ENCODE data around the gene FGFRL1.
"Not testable (repeated sequence)": the region's sequence is repeated elsewhere in the genome, so short reads cannot be mapped to it uniquely, and the experiment has no call there.

Gene FGFRL1

DNA sequence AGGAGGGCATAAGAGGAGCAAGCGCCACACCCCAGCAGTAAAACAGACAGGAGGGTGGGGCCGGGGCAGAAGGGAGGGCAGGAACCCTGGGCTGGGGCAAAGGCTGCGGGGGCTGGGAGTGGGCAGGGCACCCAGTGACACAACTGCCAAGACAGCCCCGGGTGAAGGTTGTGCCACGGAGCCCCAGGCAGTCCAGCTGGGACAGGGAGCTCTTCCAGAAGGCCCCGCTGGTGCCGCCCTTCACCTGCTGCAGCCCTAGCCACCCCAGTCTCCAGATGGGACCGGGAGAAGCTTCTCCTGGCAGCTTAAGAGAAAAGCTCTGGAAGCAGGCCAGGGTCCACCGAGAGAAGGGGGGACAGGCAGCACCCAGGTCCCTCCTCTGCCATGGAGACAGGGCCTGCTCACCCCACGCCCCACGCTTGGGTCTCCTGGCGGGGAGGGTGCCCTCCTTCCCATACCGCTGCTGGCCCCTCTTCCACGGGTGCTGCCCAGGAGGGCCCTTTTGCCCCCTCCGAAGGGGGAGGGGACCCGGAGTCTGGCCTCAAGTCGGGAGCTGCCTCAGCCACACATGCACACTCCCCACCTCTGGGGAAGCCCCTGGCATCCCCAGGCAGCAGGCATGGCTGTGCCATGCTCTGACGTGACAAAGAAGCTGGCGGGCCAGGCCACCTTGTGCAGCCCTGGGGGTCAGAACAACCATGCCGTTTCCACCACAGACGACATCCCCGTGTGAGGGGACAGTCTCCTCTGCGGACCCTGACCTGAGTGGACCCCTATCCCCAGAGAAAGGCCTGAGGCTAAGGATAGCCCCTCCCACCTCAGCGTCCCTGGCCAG, 39.5 kb upstream of the FGFRL1 start:
- peaks cover 26% of the 10 kb centered on the region for H3K4me1 ChIP-seq (ENCODE audit: insufficient read depth, insufficient read length)
- no peak for TF ChIP-seq ZNF274 (IDR thresholded peaks at IDR 0.05; ENCODE audit: low read depth, low read length)
- TF ChIP-seq SUZ12 (IDR thresholded peaks at IDR 0.05; ENCODE audit: extremely low read depth, insufficient read depth, insufficient read length): no peak
- TF ChIP-seq YY1 (IDR thresholded peaks at IDR 0.05; ENCODE audit: insufficient read depth, insufficient read length): no peak
- H3K4me3 ChIP-seq (ENCODE audit: insufficient read length, low read depth): peak overlapping the region; percentile 71
- peaks cover 38% of the 10 kb centered on the region for H3K27me3 ChIP-seq (ENCODE audit: insufficient read depth, insufficient read length)
- no peak for DNase-seq (ENCODE audit: low read depth, low spot score)
- H3K9ac ChIP-seq (ENCODE audit: insufficient read length, low read depth): peak overlapping the region; percentile 81
- peaks cover 15% of the 10 kb centered on the region; the same call in 1 of the 2 replicates for H3K9me3 ChIP-seq (ENCODE audit: insufficient read depth, low read length)
- H3K36me3 ChIP-seq (ENCODE audit: insufficient read depth, insufficient read length, low read length): peaks cover 2% of the 10 kb centered on the region

DNA sequence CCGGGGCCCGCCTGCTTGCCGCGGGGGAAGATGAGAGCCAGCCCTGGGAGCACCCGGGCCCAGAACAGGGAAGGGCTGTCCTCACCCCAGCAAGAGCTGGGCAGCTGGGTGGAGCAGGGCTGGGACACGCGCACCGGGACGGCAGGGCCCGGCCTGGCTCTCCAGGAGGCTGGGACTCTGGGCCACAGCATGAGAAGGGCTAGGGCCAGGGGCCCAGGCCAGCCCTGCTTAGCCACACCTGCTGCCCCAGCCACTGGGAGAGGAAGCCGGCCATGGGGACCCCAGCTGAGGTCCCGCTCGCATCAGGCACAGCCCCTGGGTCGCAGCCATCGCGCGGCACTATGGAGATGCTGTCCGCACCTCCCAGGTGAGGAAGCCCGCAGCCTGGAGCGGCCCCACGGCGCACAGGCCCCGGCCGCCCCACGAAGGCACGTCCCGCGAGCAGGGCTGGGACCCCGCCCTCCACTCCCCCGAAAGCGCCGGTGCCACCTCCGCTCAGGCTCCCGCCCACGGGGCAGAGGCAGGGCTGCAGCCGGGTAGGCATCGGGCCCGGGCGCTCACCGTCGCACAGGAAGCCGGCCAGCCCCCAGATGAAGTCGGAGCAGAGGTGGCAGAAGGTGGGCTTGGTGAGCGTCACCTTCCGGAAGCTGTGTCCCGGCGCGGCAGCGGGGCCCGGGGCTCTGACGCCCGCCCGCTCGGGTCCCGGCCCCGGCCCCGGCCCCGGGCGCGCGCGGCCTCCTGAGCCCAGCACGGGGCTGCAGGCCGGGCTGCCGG, 38.6 kb upstream of the FGFRL1 start:
- no peak for TF ChIP-seq SUZ12 (IDR thresholded peaks at IDR 0.05; ENCODE audit: extremely low read depth, insufficient read depth, insufficient read length)
- TF ChIP-seq ZNF274 (IDR thresholded peaks at IDR 0.05; ENCODE audit: low read depth, low read length): no peak
- TF ChIP-seq YY1 (IDR thresholded peaks at IDR 0.05; ENCODE audit: insufficient read depth, insufficient read length): no peak
- peaks cover 38% of the 10 kb centered on the region for H3K27me3 ChIP-seq (ENCODE audit: insufficient read depth, insufficient read length)
- H3K36me3 ChIP-seq (ENCODE audit: insufficient read depth, insufficient read length, low read length): no peaks in the 10 kb centered on the region
- DNase-seq (ENCODE audit: low read depth, low spot score): no peak
- peak overlapping the region; percentile 81 for H3K9ac ChIP-seq (ENCODE audit: insufficient read length, low read depth)
- H3K9me3 ChIP-seq (ENCODE audit: insufficient read depth, low read length): peaks cover 15% of the 10 kb centered on the region; the same call in 1 of the 2 replicates
- peaks cover 26% of the 10 kb centered on the region for H3K4me1 ChIP-seq (ENCODE audit: insufficient read depth, insufficient read length)
- H3K4me3 ChIP-seq (ENCODE audit: insufficient read length, low read depth): peak overlapping the region; percentile 71

DNA sequence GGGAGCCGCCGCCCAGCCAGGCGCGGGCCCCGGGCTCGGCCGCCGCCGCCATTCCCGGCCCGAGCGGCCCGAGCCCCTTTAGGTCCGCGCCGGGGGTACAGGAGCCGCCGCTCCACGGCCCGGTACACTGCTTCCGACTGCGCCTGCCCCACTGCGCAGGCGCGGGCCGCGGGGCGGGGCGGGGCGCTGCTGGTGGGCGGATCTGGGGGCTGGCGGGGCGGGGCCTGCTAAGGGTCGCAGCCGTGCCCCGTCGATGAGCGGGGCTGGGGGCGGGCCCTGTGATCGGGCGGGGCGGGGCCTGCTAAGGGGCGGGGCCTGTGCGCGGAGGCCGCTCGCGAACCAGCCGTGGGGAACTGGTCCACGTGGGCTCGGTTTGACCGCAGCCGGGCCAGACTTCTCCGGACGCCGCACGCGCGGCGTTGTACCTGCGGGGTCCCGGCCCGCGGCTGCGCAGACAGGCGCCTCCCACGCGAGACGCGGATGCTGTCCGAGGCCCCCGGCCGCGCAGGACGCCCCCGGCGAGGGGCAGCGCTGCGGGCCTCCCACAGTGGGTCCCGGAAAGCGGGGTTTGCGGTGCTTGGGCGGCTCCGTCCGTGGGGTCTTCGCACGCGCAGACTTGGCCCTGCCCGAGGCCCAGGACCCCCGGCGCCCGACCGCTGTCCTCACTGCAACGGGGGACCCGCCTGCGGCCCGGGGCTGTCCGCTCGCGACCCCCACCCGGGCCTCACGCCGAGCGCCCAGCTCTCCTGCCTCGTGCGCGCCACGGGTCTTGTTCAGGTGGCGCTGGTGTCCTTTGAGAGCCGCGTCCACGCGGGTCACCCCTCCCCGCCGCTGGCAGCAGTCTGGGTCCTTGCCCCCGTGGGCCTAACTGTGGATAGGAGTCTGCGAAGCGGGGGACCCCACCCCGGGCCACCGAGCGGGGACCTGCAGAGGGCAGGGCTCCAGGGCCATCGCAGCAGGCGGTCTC, 37.7 kb upstream of the FGFRL1 start, which contains the start of gene DGKQ:
Gene DGKQ, minus strand, starts transcription at position 139 of the 967 bp plus-strand sequence. Its CDS starts 87 bp downstream, at position 52.
- DNase-seq (ENCODE audit: low read depth, low spot score): peak; percentile 36
- no peaks in the 10 kb centered on the region for H3K36me3 ChIP-seq (ENCODE audit: insufficient read depth, insufficient read length, low read length)

DNA sequence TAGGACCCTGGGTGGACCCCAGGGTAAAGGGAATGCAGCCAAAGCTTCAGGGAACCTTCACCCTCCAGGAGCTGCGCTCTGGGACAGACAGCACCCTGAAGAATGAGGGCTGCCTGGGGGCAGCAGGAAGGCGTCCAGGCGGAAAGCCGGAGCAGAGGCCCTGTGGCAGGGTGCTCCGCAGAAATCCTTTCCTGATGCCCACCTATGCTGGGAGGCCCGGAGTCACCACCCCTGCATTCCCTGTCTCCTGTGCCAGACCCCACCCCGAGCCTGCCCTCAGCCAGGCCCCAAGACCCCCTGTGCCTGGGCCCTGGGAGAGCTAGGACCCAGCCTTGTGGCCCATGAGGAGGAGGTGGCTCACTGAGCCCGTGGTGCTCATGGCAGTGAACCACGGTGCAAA, 36.8 kb upstream of the FGFRL1 start:
- H3K9ac ChIP-seq (ENCODE audit: insufficient read length, low read depth): no peak overlapping the region
- H3K9me3 ChIP-seq (ENCODE audit: insufficient read depth, low read length): peaks cover 15% of the 10 kb centered on the region; the same call in 1 of the 2 replicates
- no peak overlapping the region for H3K4me3 ChIP-seq (ENCODE audit: insufficient read length, low read depth)
- no peaks in the 10 kb centered on the region for H3K36me3 ChIP-seq (ENCODE audit: insufficient read depth, insufficient read length, low read length)
- TF ChIP-seq YY1 (IDR thresholded peaks at IDR 0.05; ENCODE audit: insufficient read depth, insufficient read length) (no peak), SUZ12 (IDR thresholded peaks at IDR 0.05; ENCODE audit: extremely low read depth, insufficient read depth, insufficient read length) (no peak), ZNF274 (IDR thresholded peaks at IDR 0.05; ENCODE audit: low read depth, low read length) (no peak)
- no peak for DNase-seq (ENCODE audit: low read depth, low spot score)
- H3K4me1 ChIP-seq (ENCODE audit: insufficient read depth, insufficient read length): peaks cover 16% of the 10 kb centered on the region
- peaks cover 38% of the 10 kb centered on the region for H3K27me3 ChIP-seq (ENCODE audit: insufficient read depth, insufficient read length)

More for the DNA sequence above, 37.7 kb upstream of the FGFRL1 start, which contains the start of gene DGKQ:
- peaks cover 20% of the 10 kb centered on the region for H3K4me1 ChIP-seq (ENCODE audit: insufficient read depth, insufficient read length)
- no peak for TF ChIP-seq ZNF274 (IDR thresholded peaks at IDR 0.05; ENCODE audit: low read depth, low read length)
- TF ChIP-seq SUZ12 (IDR thresholded peaks at IDR 0.05; ENCODE audit: extremely low read depth, insufficient read depth, insufficient read length): no peak
- no peak for TF ChIP-seq YY1 (IDR thresholded peaks at IDR 0.05; ENCODE audit: insufficient read depth, insufficient read length)
- H3K27me3 ChIP-seq (ENCODE audit: insufficient read depth, insufficient read length): peaks cover 38% of the 10 kb centered on the region
- peak within 1 kb of the TSS; percentile 71 for H3K4me3 ChIP-seq (ENCODE audit: insufficient read length, low read depth)
- peaks cover 15% of the 10 kb centered on the region; the same call in 1 of the 2 replicates for H3K9me3 ChIP-seq (ENCODE audit: insufficient read depth, low read length)
- peak within 1 kb of the TSS; percentile 81 for H3K9ac ChIP-seq (ENCODE audit: insufficient read length, low read depth)

DNA sequence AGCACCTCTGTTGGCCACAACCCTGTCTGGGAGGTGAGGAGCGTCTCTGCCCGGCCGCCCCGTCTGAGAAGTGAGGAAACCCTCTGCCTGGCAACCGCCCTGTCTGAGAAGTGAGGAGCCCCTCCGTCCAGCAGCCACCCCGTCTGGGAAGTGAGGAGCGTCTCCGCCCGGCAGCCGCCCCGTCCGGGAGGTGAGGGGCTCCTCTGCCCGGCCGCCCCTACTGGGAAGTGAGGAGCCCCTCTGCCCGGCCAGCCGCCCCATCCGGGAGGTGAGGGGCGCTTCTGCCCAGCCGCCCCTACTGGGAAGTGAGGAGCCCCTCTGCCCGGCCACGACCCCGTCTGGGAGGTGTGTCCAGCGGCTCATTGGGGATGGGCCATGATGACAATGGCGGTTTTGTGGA, 35.4 kb upstream of the FGFRL1 start:
- not testable (repeated sequence) for H3K36me3 ChIP-seq (ENCODE audit: insufficient read depth, insufficient read length, low read length); H3K4me1 ChIP-seq (ENCODE audit: insufficient read depth, insufficient read length); H3K4me3 ChIP-seq (ENCODE audit: insufficient read length, low read depth); DNase-seq (ENCODE audit: low read depth, low spot score); H3K9ac ChIP-seq (ENCODE audit: insufficient read length, low read depth)
- Histone ChIP-seq H3K27me3 (ENCODE audit: insufficient read depth, insufficient read length) (peaks cover 37% of the 10 kb centered on the region), H3K9me3 (ENCODE audit: insufficient read depth, low read length) (peaks cover 15% of the 10 kb centered on the region; the same call in 1 of the 2 replicates)

DNA sequence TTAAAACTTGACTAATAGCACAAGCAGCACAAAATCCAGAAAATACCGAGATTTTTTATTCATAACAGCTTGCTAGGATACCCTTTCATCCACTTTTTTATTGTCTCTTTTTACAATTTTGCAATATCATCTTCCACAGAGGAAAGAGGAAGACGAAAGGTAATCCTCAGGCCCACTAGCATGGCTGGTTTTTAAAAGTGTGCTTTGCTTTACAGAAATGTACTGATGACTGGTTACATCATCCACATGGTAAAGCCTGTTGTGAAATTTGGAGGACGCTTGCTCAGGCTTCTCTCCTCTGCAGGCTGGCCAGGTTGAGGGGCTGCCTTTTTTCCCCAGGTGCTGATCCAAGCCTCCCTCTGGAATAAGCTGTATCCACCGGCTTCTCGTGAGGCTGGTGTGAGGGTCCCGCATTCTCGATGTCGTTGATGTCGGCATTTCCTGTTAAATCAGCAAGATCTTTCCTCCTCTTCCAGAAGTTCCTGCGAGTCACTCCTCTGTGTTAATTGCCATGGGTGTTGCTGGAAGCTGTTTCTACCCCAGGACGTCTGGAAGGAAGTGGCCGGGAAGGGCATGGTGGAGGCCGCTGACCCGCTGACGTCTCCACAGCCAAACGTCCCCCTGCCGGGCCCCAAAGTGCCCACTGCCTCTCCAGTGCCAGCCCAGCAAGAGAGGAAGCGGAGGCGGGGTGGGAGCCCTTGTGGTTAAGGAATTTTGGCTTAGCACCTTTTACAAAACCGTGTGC, 32.3 kb upstream of the FGFRL1 start:
- DNase-seq (ENCODE audit: low read depth, low spot score): no peak
- no peaks in the 10 kb centered on the region for H3K36me3 ChIP-seq (ENCODE audit: insufficient read depth, insufficient read length, low read length)
- TF ChIP-seq ZNF274 (IDR thresholded peaks at IDR 0.05; ENCODE audit: low read depth, low read length): no peak
- TF ChIP-seq YY1 (IDR thresholded peaks at IDR 0.05; ENCODE audit: insufficient read depth, insufficient read length): no peak
- no peak for TF ChIP-seq SUZ12 (IDR thresholded peaks at IDR 0.05; ENCODE audit: extremely low read depth, insufficient read depth, insufficient read length)
- no peaks in the 10 kb centered on the region for H3K4me1 ChIP-seq (ENCODE audit: insufficient read depth, insufficient read length)
- H3K27me3 ChIP-seq (ENCODE audit: insufficient read depth, insufficient read length): peaks cover 10% of the 10 kb centered on the region
- H3K9ac ChIP-seq (ENCODE audit: insufficient read length, low read depth): peak overlapping the region; percentile 13
- no peak overlapping the region for H3K4me3 ChIP-seq (ENCODE audit: insufficient read length, low read depth)
- H3K9me3 ChIP-seq (ENCODE audit: insufficient read depth, low read length): peaks cover 14% of the 10 kb centered on the region; the same call in 1 of the 2 replicates
